ENCODE measurements around the gene NSUN7. TPM values are rescaled to one million over a fixed set of nuclear protein-coding genes. Genes with fewer than 3 reads are reported as not detected.
"Not testable (repeated sequence)": the region's sequence is repeated elsewhere in the genome, so short reads cannot be mapped to it uniquely, and the experiment has no call there.

NSUN7 gene
- total RNA-seq, 1 experiment from 2014 or later, result 0.90 TPM

DNA sequence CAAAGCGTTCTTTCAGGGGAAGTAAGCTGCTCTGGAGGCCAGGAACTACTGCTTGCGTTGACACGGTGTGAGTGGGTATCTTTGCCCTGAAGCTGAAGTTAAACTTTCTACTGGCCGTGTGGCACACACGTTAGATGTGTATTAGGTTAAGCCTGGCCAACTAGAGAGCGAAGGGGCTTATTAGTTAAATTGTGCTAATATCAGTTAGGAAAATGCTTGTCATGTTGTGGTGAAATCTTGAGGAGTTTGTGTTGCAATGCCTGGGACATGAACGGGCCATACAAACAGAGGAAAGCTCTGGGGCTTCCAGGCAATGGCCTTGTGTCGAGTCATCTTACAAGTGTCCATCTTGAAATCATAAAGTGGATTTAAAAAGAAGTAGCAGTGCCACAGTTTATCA lies 62.6 kb downstream of the NSUN7 start:
- DNase-seq (ENCODE audit: low spot score), result no peak
- POLR2A ChIA-PET (ENCODE audit: low non-redundant PET), result no interaction called here
- Histone ChIP-seq H3K27ac (ENCODE audit: low read depth, low read length, poor library complexity, severe bottlenecking) (no peak overlapping the region), H3K4me1 (ENCODE audit: insufficient read depth, low read length, poor library complexity, severe bottlenecking) (no peaks in the 10 kb centered on the region), H3K4me3 (ENCODE audit: low read depth, low read length, poor library complexity, severe bottlenecking) (no peak overlapping the region), H3K36me3 (ENCODE audit: insufficient read depth, low read length, poor library complexity, severe bottlenecking) (no peaks in the 10 kb centered on the region), H3K27me3 (replicated peaks; ENCODE audit: insufficient read depth, low read depth, low read length, poor library complexity) (no peaks in the 10 kb centered on the region), H3K9me3 (ENCODE audit: low read depth, low read length, poor library complexity, severe bottlenecking) (no peaks in the 10 kb centered on the region)
- TF ChIP-seq, protein P1, sequence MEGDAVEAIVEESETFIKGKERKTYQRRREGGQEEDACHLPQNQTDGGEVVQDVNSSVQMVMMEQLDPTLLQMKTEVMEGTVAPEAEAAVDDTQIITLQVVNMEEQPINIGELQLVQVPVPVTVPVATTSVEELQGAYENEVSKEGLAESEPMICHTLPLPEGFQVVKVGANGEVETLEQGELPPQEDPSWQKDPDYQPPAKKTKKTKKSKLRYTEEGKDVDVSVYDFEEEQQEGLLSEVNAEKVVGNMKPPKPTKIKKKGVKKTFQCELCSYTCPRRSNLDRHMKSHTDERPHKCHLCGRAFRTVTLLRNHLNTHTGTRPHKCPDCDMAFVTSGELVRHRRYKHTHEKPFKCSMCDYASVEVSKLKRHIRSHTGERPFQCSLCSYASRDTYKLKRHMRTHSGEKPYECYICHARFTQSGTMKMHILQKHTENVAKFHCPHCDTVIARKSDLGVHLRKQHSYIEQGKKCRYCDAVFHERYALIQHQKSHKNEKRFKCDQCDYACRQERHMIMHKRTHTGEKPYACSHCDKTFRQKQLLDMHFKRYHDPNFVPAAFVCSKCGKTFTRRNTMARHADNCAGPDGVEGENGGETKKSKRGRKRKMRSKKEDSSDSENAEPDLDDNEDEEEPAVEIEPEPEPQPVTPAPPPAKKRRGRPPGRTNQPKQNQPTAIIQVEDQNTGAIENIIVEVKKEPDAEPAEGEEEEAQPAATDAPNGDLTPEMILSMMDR (conservative IDR thresholded peaks at IDR 0.05; ENCODE audit: low read depth, low read length), result no peak
- TF ChIP-seq EZH2 (IDR thresholded peaks at IDR 0.05; ENCODE audit: borderline replicate concordance, low read depth, low read length, poor library complexity, severe bottlenecking), result no peak
- no TSS peak for BruUV-seq (replicated peaks)
- CTCF ChIA-PET, result no interaction called here
- intact Hi-C loops (cut with micrococcal nuclease; ENCODE audit: unreplicated experiment), result no loop called here

DNA sequence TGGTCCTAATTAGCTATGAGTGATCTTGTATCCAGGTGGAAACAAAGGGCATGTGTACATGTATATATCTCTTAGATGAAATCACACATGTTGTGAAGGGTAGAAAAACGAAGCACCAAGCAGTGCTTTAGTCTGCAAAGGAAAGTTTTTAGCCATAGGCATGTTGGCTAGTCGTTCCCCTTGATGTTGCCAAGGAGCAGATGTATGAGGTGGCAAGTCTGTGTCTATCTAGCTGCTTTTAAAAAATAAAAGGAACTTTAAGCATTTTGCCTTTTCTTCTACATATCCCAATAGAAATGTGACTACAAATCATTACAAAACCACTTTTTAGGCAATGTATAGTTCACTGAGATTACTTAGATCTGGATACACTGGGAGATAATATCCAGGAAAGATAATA lies 63.1 kb downstream of the NSUN7 start:
- Histone ChIP-seq H3K27ac (ENCODE audit: low read depth, low read length, poor library complexity, severe bottlenecking) (no peak overlapping the region), H3K27me3 (replicated peaks; ENCODE audit: insufficient read depth, low read depth, low read length, poor library complexity) (no peaks in the 10 kb centered on the region), H3K4me1 (ENCODE audit: insufficient read depth, low read length, poor library complexity, severe bottlenecking) (no peaks in the 10 kb centered on the region), H3K9me3 (ENCODE audit: low read depth, low read length, poor library complexity, severe bottlenecking) (no peaks in the 10 kb centered on the region), H3K36me3 (ENCODE audit: insufficient read depth, low read length, poor library complexity, severe bottlenecking) (no peaks in the 10 kb centered on the region), H3K4me3 (ENCODE audit: low read depth, low read length, poor library complexity, severe bottlenecking) (no peak overlapping the region)
- TF ChIP-seq EZH2 (IDR thresholded peaks at IDR 0.05; ENCODE audit: borderline replicate concordance, low read depth, low read length, poor library complexity, severe bottlenecking), result no peak
- TF ChIP-seq, protein P1 (conservative IDR thresholded peaks at IDR 0.05; ENCODE audit: low read depth, low read length), result no peak
- BruUV-seq (replicated peaks), result no TSS peak
- DNase-seq (ENCODE audit: low spot score), result no peak
- CTCF ChIA-PET, result no interaction called here
- intact Hi-C loops (cut with micrococcal nuclease; ENCODE audit: unreplicated experiment), result no loop called here
- POLR2A ChIA-PET (ENCODE audit: low non-redundant PET), result no interaction called here

DNA sequence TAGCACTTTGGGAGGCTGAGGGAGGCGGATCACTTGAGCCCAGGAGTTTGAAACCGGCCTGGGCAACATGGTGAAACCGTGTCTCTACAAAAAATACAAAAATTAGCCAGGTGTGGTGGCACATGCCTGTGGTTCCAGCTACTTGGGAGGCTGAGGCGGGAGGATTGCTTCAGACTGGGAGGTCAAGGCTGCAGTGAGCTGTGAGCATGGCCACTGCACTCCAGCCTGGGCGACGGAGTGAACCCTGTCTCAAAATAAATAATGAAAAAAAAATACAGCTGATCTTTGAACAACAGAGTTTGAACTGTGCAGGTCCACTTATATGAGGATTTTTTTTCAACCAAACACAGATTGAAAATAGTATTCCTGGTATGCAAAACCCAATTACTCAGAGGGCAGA lies 67.4 kb downstream of the NSUN7 start:
- CTCF ChIA-PET, result not testable (repeated sequence)

DNA sequence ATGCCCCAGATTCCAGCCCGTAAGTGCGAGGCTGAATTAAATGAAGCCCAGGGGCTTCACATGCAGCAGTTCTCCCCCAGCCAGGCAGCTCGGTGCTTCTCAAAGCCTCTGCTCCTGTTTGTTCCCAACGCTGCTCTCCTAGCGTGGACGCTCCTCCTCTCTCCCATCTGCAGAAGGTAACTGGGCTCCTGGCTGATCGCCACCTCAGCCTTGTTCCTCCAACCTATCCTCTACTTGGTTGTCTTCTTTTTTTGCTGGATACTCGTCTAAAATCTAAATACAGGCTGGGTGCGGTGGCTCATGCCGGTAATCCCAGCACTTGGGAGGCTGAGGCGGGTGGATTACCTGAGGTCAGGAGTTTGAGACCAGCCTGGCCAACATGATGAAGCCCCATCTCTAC lies 70.3 kb downstream of the NSUN7 start:
- no TSS peak for BruUV-seq (replicated peaks)
- Histone ChIP-seq H3K4me1 (ENCODE audit: insufficient read depth, low read length, poor library complexity, severe bottlenecking) (no peaks in the 10 kb centered on the region), H3K27ac (ENCODE audit: low read depth, low read length, poor library complexity, severe bottlenecking) (no peak overlapping the region), H3K27me3 (replicated peaks; ENCODE audit: insufficient read depth, low read depth, low read length, poor library complexity) (no peaks in the 10 kb centered on the region), H3K9me3 (ENCODE audit: low read depth, low read length, poor library complexity, severe bottlenecking) (no peaks in the 10 kb centered on the region), H3K4me3 (ENCODE audit: low read depth, low read length, poor library complexity, severe bottlenecking) (no peak overlapping the region), H3K36me3 (ENCODE audit: insufficient read depth, low read length, poor library complexity, severe bottlenecking) (no peaks in the 10 kb centered on the region)
- no peak for TF ChIP-seq EZH2 (IDR thresholded peaks at IDR 0.05; ENCODE audit: borderline replicate concordance, low read depth, low read length, poor library complexity, severe bottlenecking)
- TF ChIP-seq, protein P1 (conservative IDR thresholded peaks at IDR 0.05; ENCODE audit: low read depth, low read length), result no peak
- ChIA-PET CTCF (no interaction called here), POLR2A (ENCODE audit: low non-redundant PET) (no interaction called here)
- intact Hi-C loops (cut with micrococcal nuclease; ENCODE audit: unreplicated experiment), result no loop called here
- no peak for DNase-seq (ENCODE audit: low spot score)

More for the DNA sequence above, 67.4 kb downstream of the NSUN7 start:
- H3K27me3 ChIP-seq (replicated peaks; ENCODE audit: insufficient read depth, low read depth, low read length, poor library complexity); H3K36me3 ChIP-seq (ENCODE audit: insufficient read depth, low read length, poor library complexity, severe bottlenecking); H3K27ac ChIP-seq (ENCODE audit: low read depth, low read length, poor library complexity, severe bottlenecking); H3K4me1 ChIP-seq (ENCODE audit: insufficient read depth, low read length, poor library complexity, severe bottlenecking); BruUV-seq (replicated peaks); H3K9me3 ChIP-seq (ENCODE audit: low read depth, low read length, poor library complexity, severe bottlenecking); POLR2A ChIA-PET (ENCODE audit: low non-redundant PET); H3K4me3 ChIP-seq (ENCODE audit: low read depth, low read length, poor library complexity, severe bottlenecking); intact Hi-C loops (cut with micrococcal nuclease; ENCODE audit: unreplicated experiment); DNase-seq (ENCODE audit: low spot score): not testable (repeated sequence)
